Fibroblast of the aortic adventitia (primary cell): ENCODE data around the gene HEATR5B. TPM values are rescaled to one million over a fixed set of nuclear protein-coding genes. Genes with fewer than 3 reads are reported as not detected.

Experiments
- DNase-seq: peaks from one replicate; pipeline ENCODE4 v3.0.0-alpha.2; 2010; ENCODE audit warnings: low read depth
- H3K4me3 ChIP-seq: 2 replicates; pipeline ENCODE4 v1.5.1; 2011; ENCODE audit warnings: low read depth, mild to moderate bottlenecking, control low read depth, low read length, moderate library complexity
- CTCF ChIP-seq: IDR thresholded peaks from 2 replicates; pipeline ENCODE4 v1.5.1; 2011; ENCODE audit warnings: mild to moderate bottlenecking, low read length, control low read depth, inconsistent platforms; ENCODE audit not compliant: insufficient read depth
- total RNA-seq: library from RNA; depleted of rRNA; stranded (reverse); fragments of >200 nt; gene quantifications from 2 replicates; pipeline ENCODE4 v1.2.3, GENCODE V29; 2012; ENCODE audit warnings: low replicate concordance

The HEATR5B gene
- total RNA-seq = 20.6 and 21.1 TPM in 2 replicates

- TF ChIP-seq CTCF = no peak
- peak; percentile 96 for DNase-seq
- peak within 1 kb of the TSS; percentile 100 for H3K4me3 ChIP-seq
Observed at GRCh38 chr2:37083873-37084794, at the start of gene HEATR5B, which contains the start of gene GPATCH11. Gene HEATR5B (minus strand): TSS chr2:37084372. CDS start chr2:37083414, 958 bp downstream. Gene GPATCH11 (plus strand): TSS chr2:37084518. CDS start chr2:37088382, 3,864 bp downstream.

GRCh38 chr2:37132914-37133313, 48.7 kb upstream of the HEATR5B start:
- H3K4me3 ChIP-seq = no peak overlapping the region
- DNase-seq = no peak
- TF ChIP-seq CTCF = no peak

DNA sequence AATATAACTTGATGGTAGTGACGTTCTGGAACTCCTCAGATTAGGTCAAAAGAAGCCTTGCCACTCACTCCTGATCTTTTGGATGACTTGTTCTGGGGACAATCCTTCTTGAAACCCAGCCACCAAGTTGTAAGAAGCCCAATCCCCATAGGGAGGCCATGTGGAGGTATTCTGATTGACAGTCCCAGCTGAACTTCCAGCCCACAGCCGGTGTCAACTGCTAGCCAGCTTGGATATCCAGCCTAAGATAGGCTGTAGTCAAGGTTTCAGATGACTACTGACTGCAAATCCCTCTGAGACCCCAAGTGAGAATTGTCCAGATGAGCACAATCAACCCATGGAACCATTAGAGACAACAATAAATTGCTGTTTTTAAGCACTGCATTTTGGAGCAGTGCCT, 41.2 kb upstream of the HEATR5B start:
- H3K4me3 ChIP-seq = no peak overlapping the region
- no peak for TF ChIP-seq CTCF
- no peak for DNase-seq

DNA sequence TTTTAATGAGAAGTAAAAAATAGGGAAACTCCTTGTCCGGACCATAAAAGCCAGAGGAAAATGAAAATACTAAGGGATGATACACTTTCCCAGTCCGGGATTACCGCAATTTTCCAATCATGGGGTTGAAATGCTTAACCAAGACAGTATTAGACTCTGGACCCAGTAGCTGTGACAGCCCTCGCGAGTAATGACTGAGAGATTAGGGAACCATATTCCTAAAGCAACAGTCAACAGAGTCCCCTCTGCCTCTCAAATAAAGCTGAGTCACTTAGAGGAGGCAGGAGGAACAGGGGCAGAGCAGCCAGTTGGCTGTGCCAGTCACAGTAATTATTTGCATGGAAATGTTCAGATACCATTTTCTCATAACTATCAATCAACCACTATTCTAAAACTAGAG, 35.0 kb upstream of the HEATR5B start:
- no peak for TF ChIP-seq CTCF
- DNase-seq = no peak
- H3K4me3 ChIP-seq = no peak overlapping the region

DNA sequence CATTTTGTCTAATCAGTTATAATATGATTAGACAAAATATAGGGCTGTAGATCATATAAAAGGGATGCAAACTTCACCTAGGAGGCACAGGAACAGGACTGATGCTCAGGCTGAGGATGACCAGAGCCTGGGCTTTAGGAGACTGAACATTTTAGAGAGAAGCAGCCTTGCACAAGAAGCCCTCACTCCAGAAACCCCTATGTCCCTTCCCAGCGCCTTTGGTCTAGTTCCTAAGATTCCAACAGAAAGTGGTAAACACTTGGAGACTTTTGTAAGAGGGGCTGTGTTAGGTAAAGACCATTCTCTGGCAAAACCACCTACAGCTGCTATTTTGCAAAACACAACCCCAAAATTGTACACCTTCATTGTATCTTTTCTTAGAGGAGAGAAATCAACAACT, 33.4 kb upstream of the HEATR5B start:
- H3K4me3 ChIP-seq = no peak overlapping the region
- TF ChIP-seq CTCF = no peak
- DNase-seq = no peak

- no peak for TF ChIP-seq CTCF
- no peak for DNase-seq
- H3K4me3 ChIP-seq = no peak overlapping the region
Observed at GRCh38 chr2:37111958-37112357, 27.8 kb upstream of the HEATR5B start.
